Transverse colon (tissue), 4 donors: ENCODE data around the gene RP9.

Source experiments
- CTCF ChIP-seq, 5 experiments: fragments of 200-600 bp in 3 of 5; fragments of 450-650 bp in 2 of 5; sonication (generic) in 3 of 5; IDR thresholded peaks; 1 replicate in 2 of 5; 2 replicates in 3 of 5; pipeline ENCODE4 v1.5.1; 2016 to 2017; ENCODE audit warnings: antibody characterized with exemption in 5 of 5, inconsistent platforms in 3 of 5, mild to moderate bottlenecking in 2 of 5, moderate library complexity in 1 of 5
- EP300 ChIP-seq: sonication (generic); formaldehyde crosslinking; IDR thresholded peaks from one replicate; pipeline ENCODE4 v1.6.1; 2017; ENCODE audit warnings: antibody characterized with exemption, low read depth
- POLR2A ChIP-seq: fragments of 450-650 bp; IDR thresholded peaks from one replicate; pipeline ENCODE4 v1.6.1; 2016; ENCODE audit warnings: antibody characterized with exemption, mild to moderate bottlenecking, moderate library complexity
- POLR2AphosphoS5 ChIP-seq, 3 donors: sonication (generic); formaldehyde crosslinking; IDR thresholded peaks; one replicate each; pipeline ENCODE4 v1.6.1; 2016; ENCODE audit warnings: antibody characterized with exemption in 3 of 3

GRCh38 chr7:33157781-33158180 lies 48.6 kb upstream of the RP9 start:
- no peak for TF ChIP-seq POLR2AphosphoS5 (IDR thresholded peaks at IDR 0.05)
- no peak for TF ChIP-seq CTCF (IDR thresholded peaks at IDR 0.05)
- no peak for TF ChIP-seq EP300
- no peak for TF ChIP-seq POLR2A
